ENCODE measurements around the gene CALCOCO2.
"Not testable (repeated sequence)": the region's sequence is repeated elsewhere in the genome, so short reads cannot be mapped to it uniquely, and the experiment has no call there.

The CALCOCO2 gene

GRCh38 chr17:48830840-48831548 is at the start of gene CALCOCO2:
CALCOCO2 (plus strand) TSS chr17:48831035; CDS start chr17:48841708, 10,673 bp downstream.
- peak; percentile 87 to 88 for DNase-seq

GRCh38 chr17:48787828-48788227 is 43.0 kb upstream of the CALCOCO2 start:
- DNase-seq, result no peak

DNA sequence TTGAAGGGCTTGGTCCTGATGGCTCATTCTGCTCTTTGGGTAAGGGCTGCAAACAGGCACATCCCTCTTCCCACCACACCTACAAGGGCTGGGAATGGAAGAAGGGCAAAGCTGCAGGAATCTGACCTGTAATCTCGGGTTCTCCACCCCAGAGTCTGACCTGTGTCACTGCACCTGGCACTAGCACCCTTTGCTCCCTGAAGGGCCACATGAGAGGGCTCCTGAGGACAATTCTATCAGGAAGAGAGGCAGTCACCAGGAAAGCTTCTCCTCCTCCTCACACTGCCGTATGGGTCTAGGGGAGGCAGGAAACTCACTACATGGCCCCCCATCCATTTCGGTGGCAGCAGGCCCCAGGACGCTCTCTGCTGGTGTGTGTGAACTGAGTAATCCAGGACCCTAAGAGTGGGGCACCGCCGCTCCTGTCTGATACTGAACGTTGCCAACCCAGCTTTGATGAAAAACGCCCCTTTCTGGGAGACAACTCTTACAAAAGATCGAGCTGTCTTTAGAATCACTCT is 40.2 kb upstream of the CALCOCO2 start:
- DNase-seq, result no peak

GRCh38 chr17:48791128-48792032 is 39.5 kb upstream of the CALCOCO2 start:
- peak in 1 of 2 donors; percentile 13 for DNase-seq

DNA sequence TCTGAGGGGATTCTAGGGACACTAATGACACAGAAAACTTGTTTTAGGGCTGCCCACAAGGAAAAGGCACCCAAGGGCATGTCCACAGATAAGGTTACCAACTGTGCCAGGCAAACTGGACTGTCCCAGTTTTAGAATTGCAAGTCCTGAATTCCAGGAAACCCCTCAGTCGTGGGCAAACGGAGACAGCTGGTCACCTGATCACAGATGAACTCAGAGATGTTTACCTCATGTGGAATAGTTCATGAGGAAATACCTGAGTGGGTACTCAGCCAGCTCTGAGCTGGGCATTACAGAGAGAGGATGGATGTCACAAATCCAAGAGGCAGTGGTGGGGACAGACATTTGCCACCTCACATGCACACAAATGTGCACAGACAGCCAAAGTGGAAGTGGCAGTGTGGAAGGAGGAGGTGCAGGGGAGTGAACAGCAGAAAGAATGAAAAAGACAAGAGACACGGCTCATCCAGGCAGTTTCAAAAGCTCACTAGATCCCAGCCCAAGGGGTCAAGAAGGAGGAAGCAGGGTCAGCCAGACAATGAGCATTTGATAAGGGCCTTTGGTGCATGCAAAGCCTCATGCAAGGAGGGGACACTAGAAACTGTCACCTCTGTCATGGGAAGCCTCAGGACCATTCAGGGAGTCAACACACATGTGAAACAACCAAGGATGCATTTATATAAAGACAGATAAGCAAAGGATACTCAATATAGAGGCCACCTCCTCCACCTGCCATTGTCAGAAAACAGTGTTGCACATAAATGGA is 38.6 kb upstream of the CALCOCO2 start:
- no peak for DNase-seq

DNA sequence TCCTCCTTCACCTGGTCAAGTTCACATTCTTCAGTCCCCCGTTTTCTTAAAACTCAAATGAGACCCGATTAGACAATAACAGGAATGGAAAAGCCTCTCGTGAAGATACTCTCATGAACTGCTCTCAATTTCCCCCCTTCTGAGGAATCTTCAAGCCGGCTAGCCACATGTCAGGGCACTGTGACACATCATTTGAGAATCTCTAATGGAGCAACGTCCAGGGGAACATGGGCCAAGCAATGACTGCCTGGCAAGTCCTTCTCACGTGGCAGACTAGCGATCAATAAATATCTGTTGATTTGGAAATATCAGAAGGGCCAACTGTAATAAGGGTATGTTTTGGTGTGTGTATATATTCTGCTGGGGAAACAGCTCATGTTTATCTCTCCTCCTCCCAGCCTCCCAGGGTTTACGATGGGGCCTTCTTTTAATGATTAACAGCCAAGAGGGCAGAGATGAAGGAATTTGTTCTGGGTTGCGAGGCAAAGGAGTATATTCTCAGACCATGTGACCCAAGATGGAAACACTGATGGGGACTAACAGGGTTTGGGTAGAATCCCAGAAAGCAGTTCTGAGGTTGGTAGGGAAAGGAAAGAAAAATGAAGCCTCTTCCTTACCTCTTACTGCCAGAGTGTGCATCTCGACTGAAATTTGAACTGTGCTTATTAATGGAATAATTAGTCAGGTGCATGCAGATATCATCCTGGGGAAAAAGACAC is 35.2 kb upstream of the CALCOCO2 start:
- no peak for DNase-seq

- not testable (repeated sequence) for DNase-seq
Measured at GRCh38 chr17:48796163-48796522, 34.7 kb upstream of the CALCOCO2 start.

GRCh38 chr17:48799069-48799723 is 31.6 kb upstream of the CALCOCO2 start:
- no peak for DNase-seq

DNA sequence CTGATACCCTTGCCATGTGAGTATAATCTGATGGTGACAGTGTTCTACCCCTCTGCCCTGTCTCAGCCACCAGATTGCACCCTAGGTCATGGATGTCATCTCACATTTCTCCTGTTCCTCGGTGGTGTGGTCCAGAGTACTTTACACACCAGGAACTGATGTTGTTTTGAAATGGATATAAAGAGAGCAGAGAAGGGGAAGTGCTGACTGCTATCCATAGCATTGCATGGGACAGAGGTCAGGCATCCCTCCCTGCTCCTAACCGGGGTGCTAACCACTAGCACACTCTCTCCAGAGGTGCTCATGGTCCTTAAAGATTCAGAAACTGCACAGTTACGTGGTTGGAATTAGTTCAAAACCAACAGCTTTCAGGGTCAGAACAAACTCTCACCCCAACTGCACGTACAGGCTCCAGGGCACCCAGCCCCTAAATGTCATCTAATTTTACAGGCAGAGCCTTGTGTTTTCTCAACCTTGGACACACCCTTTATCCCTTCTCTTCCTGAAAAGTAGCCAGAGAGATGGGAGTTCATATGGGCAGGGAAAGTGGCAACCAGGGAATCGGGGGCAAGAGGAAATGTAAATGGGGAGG is 30.1 kb upstream of the CALCOCO2 start:
- DNase-seq, result no peak

GRCh38 chr17:48804936-48805411 is 25.9 kb upstream of the CALCOCO2 start:
- DNase-seq, result peak; percentile 57 to 69

DNA sequence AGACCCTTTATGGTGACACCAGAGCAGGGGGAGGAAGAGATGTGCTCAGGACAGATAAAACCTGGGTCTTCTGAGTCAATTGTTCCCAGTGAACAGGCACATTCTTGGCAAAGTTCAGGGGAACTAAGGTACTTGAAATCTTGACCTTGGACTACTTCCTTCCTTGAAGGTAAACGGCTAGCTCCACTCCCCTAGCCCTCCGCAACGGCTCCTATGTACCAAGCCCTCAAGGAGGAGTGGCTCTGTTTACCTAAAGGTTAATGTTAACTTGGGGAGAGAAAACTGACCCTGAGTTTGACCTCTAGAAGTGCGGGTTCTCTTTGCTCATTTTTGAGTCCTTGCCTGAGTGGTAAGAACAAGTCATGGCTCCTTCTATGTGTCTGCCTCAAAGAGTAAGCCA is 21.7 kb upstream of the CALCOCO2 start:
- no peak for DNase-seq

- no peak for DNase-seq
Measured at GRCh38 chr17:48812001-48812400, 18.8 kb upstream of the CALCOCO2 start.

- DNase-seq, result peak; percentile 57 to 68
Measured at GRCh38 chr17:48814504-48814903, 16.3 kb upstream of the CALCOCO2 start.

DNA sequence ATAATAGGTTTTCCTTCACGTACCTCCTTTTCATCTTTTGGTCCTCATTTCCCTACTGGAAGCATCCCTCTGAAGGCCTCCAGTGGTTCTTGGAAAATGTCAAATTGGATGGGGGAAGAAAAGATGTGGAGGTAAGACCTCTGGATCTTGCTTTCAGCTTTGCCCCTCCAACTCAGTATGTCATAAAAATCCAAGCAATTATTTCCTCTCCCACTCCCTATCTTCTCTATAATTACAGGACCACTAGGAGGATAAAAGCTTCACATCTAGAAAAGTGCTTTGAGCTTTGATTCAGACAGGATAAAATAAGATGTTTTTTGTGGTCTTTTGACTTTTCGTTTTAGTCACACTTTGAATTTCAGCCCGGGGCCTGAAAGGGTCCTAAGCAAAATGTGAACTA is 15.5 kb upstream of the CALCOCO2 start:
- DNase-seq, result no peak

- DNase-seq, result no peak
Measured at GRCh38 chr17:48816438-48816773, 14.4 kb upstream of the CALCOCO2 start.

DNA sequence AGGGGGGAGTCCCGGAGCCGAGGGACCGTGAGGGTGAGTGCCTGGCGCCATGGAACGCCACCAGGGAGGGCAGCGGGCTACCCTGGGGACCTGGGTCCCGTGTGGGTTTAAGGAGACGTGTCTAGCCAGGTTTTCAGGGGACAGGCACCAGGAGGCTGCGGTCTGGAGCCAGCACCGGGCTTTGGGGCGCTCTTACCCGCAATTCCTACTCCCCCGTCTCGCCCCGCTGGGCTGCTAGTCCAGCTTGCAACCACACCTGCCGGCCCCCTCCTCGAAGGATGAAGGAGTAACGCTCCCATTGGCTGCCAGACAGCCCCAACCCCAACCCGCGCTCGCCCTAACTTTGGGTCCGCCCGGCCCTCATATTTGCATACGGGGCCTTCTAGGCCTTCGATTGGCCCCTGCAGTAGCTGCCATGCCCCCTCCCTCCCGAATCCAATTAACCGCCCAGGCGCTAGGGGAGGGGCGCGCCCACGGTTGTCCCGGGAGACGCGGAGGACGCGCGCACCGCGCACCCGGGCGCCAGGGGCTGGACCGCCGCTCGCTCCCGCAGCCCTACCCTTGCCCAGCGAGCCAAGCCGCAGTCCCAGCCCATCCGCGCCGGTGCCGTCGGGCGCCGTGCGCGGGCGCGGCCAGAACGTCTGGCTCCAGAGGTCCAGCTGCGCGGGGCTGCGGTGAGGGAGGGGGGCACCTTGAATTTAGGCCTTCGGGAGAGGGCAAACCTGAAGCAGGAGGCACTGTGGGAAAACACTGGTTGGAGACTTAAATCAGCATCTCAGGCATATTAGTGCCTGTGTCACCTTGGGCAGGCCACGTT is 13.9 kb upstream of the CALCOCO2 start, which contains the start of gene TTLL6:
TTLL6 (minus strand) TSS at position 456 of the 817 bp plus-strand sequence; CDS start at position 299, 157 bp downstream.
- peak; percentile 71 to 74 for DNase-seq

DNA sequence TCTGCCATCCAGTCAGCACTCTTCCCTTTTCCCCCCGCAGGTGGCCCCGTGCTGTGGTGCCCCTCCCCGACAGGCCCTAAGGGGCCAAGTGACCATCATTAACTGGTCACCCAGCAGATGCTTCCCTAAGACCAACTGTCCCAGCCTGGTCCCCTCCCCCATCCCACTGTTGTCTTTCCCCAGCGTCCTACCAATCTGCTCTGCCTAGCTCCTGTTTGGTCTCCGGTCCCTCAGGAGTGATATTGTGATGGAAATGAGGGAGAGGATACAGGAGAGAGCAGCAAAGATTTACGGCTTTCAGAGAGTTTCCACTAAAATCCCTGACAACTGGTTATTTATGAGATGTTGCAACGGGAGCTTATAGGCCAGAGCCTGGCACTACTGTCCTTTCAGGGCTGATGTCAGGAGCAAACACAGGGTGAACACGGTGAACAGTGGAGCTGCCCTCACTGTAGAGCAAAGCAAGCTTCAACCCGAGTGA is 12.4 kb upstream of the CALCOCO2 start:
- no peak for DNase-seq

DNA sequence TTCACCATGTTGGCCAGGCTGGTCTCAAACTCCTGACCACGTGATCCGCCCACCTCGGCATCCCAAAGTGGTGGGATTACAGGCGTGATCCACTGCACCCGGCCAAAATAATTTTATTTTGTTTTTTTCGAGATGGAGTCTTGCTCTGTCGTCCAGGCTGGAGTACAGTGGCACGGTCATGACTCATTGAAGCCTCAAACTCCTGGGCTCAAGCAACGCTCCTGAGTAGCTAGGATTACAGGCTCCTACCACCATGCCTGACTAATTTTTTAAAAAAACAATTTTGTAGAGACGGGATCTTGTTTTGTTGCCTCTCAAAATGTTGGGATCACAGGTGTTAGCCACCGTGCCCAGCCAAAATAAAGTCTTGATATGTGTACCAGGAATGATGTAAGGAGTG is 11.4 kb upstream of the CALCOCO2 start:
- DNase-seq, result no peak

- not testable (repeated sequence) for DNase-seq
Measured at GRCh38 chr17:48820936-48821335, 9.9 kb upstream of the CALCOCO2 start.

Data from activated CD4-positive, alpha-beta T cell treated with anti-CD3 and anti-CD28 coated beads for 4 hours (primary cell).